Measurements from ENCODE around the gene MBNL1. TPM values are rescaled to one million over a fixed set of nuclear protein-coding genes. Genes with fewer than 3 reads are reported as not detected.

MBNL1 gene
- total RNA-seq, 1 experiment from 2014 or later = 140 TPM

DNA sequence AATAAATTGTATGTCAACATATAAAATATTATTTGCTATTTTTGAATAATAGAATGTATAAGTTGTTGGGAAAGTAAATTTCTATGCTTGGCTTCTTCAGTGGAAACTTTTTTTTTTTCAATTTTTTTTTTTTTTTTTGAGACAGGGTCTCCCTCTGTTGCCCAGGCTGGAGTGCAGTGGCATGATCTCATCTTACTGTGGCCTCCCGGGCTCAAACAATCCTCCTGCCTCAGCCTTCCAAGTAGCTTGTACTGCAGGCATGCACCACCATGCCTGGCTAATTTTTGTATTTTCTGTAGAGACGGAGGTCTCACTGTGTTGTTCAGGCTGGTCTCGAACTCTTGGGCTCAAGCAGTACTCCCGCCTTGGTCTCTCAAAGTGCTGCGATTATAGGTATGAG lies 16.8 kb downstream of the MBNL1 start:
- no peak for ATAC-seq
- H3K4me1 ChIP-seq (ENCODE audit: control insufficient read depth, insufficient read depth, low read length) = peaks cover 31% of the 10 kb centered on the region
- ChIA-PET POLR2A (interaction anchor here (0.7 kb wide), 1 partner anchor 192 kb away, joined by 7 read pairs; no protein-coding TSS in a partner anchor), CTCF (no interaction called here)
- H3K9me3 ChIP-seq (ENCODE audit: control insufficient read depth, insufficient read depth, low read depth, low read length) = no peaks in the 10 kb centered on the region
- H3K36me3 ChIP-seq (ENCODE audit: control insufficient read depth, insufficient read depth, low read length) = no peaks in the 10 kb centered on the region
- no peak for DNase-seq (ENCODE audit: low read depth, low spot score)
- TF ChIP-seq, protein P1, sequence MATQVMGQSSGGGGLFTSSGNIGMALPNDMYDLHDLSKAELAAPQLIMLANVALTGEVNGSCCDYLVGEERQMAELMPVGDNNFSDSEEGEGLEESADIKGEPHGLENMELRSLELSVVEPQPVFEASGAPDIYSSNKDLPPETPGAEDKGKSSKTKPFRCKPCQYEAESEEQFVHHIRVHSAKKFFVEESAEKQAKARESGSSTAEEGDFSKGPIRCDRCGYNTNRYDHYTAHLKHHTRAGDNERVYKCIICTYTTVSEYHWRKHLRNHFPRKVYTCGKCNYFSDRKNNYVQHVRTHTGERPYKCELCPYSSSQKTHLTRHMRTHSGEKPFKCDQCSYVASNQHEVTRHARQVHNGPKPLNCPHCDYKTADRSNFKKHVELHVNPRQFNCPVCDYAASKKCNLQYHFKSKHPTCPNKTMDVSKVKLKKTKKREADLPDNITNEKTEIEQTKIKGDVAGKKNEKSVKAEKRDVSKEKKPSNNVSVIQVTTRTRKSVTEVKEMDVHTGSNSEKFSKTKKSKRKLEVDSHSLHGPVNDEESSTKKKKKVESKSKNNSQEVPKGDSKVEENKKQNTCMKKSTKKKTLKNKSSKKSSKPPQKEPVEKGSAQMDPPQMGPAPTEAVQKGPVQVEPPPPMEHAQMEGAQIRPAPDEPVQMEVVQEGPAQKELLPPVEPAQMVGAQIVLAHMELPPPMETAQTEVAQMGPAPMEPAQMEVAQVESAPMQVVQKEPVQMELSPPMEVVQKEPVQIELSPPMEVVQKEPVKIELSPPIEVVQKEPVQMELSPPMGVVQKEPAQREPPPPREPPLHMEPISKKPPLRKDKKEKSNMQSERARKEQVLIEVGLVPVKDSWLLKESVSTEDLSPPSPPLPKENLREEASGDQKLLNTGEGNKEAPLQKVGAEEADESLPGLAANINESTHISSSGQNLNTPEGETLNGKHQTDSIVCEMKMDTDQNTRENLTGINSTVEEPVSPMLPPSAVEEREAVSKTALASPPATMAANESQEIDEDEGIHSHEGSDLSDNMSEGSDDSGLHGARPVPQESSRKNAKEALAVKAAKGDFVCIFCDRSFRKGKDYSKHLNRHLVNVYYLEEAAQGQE (IDR thresholded peaks at IDR 0.05; ENCODE audit: insufficient read depth in 1 of 2, low read depth in 2 of 2, low read length in 1 of 2) = no peak
- TF ChIP-seq CTCF (IDR thresholded peaks at IDR 0.05) (no peak), POLR2AphosphoS5 (IDR thresholded peaks at IDR 0.05; ENCODE audit: low read depth, low read length) (no peak), TCF7L2 (IDR thresholded peaks at IDR 0.05; ENCODE audit: low read depth, low read length) (no peak), SIN3A (IDR thresholded peaks at IDR 0.05; ENCODE audit: borderline replicate concordance, insufficient read depth, low read depth, low read length) (no peak)
- in situ Hi-C loops (cut with HindIII; ENCODE audit: low pct_unique_long_range_greater_than_20kb, low sequenced_read_pairs) (no loop called here), intact Hi-C loops (cut with micrococcal nuclease; ENCODE audit: unreplicated experiment) (no loop called here)
- H3K27me3 ChIP-seq (ENCODE audit: control insufficient read depth, insufficient read depth, low read length) = no peaks in the 10 kb centered on the region
- no peak overlapping the region for H3K27ac ChIP-seq (ENCODE audit: low read length)
- H3K4me3 ChIP-seq (ENCODE audit: low read depth in 2 of 2, low read length in 2 of 2) = no peak overlapping the region
- no TSS peak for BruUV-seq (replicated peaks)

DNA sequence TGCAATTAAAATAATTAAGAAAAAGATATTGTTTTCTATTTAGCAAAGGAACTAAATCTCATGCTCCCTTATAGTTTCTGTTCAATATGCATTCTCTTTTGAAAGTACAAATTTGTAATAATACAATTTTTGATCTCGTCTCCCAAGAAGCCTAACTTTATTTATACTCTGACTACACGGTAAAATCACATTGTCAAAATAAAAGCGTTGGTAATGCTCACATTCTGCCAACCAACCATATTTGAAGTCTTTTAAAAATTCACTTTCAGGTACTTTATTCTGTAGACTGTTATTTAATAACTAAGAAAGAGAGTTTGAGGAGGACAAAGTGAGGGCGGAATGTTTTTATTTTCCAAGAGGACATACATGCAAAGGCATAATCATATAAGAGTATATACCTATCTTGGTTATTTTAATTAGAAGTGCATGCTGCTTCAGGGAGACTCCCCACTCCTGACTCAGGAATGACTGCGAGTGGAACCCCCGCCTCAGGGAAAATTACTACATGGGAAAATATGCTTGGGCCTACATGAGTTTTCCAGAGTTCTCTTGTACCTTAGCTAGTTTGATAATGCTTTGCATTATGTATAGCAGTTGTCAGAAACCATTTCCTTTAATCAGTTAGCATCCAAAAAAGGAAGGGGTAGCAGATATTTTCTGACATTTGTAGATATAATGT lies 19.3 kb downstream of the MBNL1 start:
- Histone ChIP-seq H3K4me1 (ENCODE audit: control insufficient read depth, insufficient read depth, low read length) (peaks cover 30% of the 10 kb centered on the region), H3K36me3 (ENCODE audit: control insufficient read depth, insufficient read depth, low read length) (no peaks in the 10 kb centered on the region), H3K27me3 (ENCODE audit: control insufficient read depth, insufficient read depth, low read length) (no peaks in the 10 kb centered on the region), H3K27ac (ENCODE audit: low read length) (peak overlapping the region; percentile 14; the same call in 1 of the 2 replicates), H3K9me3 (ENCODE audit: control insufficient read depth, insufficient read depth, low read depth, low read length) (no peaks in the 10 kb centered on the region), H3K4me3 (ENCODE audit: low read depth in 2 of 2, low read length in 2 of 2) (no peak overlapping the region)
- DNase-seq (ENCODE audit: low read depth, low spot score) = no peak
- no peak for ATAC-seq
- TF ChIP-seq CTCF (IDR thresholded peaks at IDR 0.05) (no peak), TCF7L2 (IDR thresholded peaks at IDR 0.05; ENCODE audit: low read depth, low read length) (no peak), POLR2AphosphoS5 (IDR thresholded peaks at IDR 0.05; ENCODE audit: low read depth, low read length) (no peak), SIN3A (IDR thresholded peaks at IDR 0.05; ENCODE audit: borderline replicate concordance, insufficient read depth, low read depth, low read length) (no peak)
- TF ChIP-seq, protein P1 (IDR thresholded peaks at IDR 0.05; ENCODE audit: insufficient read depth in 1 of 2, low read depth in 2 of 2, low read length in 1 of 2) = no peak
- POLR2A ChIA-PET = no interaction called here
- in situ Hi-C loops (cut with HindIII; ENCODE audit: low pct_unique_long_range_greater_than_20kb, low sequenced_read_pairs) (no loop called here), intact Hi-C loops (cut with micrococcal nuclease; ENCODE audit: unreplicated experiment) (no loop called here)
- CTCF ChIA-PET = no interaction called here
- BruUV-seq (replicated peaks) = no TSS peak

All from Panc1 (cell line).